DOHH2 (cell line): Measurements from ENCODE around the gene C6orf52.
"Not testable (repeated sequence)": the region's sequence is repeated elsewhere in the genome, so short reads cannot be mapped to it uniquely, and the experiment has no call there.

Experiments
- H3F3A ChIP-seq: fragments of 200-600 bp; sonication (generic), shearing (Covaris generic); 2 replicates; pipeline ENCODE4 v1.6.0; 2016; ENCODE audit warnings: antibody characterized with exemption, mild to moderate bottlenecking; ENCODE audit not compliant: control insufficient read depth, insufficient read depth
- H3K27ac ChIP-seq: fragments of 200-600 bp; sonication (generic); 2 replicates; pipeline ENCODE4 v1.5.1; 2014; ENCODE audit warnings: low read depth, mild to moderate bottlenecking, low read length, moderate library complexity
- H3K27me3 ChIP-seq: fragments of 200-600 bp; sonication (generic); 2 replicates; pipeline ENCODE4 v1.6.1; 2014; ENCODE audit warnings: mild to moderate bottlenecking, low read length, mixed read lengths; ENCODE audit not compliant: control insufficient read depth
- H3K36me3 ChIP-seq: fragments of 200-600 bp; sonication (generic); 2 replicates; pipeline ENCODE4 v1.6.1; 2014; ENCODE audit warnings: mild to moderate bottlenecking, low read length, moderate library complexity, mixed read lengths; ENCODE audit not compliant: control insufficient read depth
- H3K4me1 ChIP-seq: fragments of 200-600 bp; sonication (generic); 2 replicates; pipeline ENCODE4 v1.6.1; 2014; ENCODE audit warnings: mild to moderate bottlenecking, low read length, mixed read lengths; ENCODE audit not compliant: control insufficient read depth
- H3K4me2 ChIP-seq: fragments of 200-600 bp; sonication (generic); 2 replicates; pipeline ENCODE4 v1.6.0; 2014; ENCODE audit warnings: mild to moderate bottlenecking, low read length, moderate library complexity
- H3K4me3 ChIP-seq: fragments of 200-600 bp; sonication (generic); 2 replicates; pipeline ENCODE4 v1.5.1; 2014; ENCODE audit warnings: mild to moderate bottlenecking, low read length, mixed read lengths
- H3K79me2 ChIP-seq: fragments of 200-600 bp; sonication (generic); 2 replicates; pipeline ENCODE4 v1.6.1; 2014; ENCODE audit warnings: mild to moderate bottlenecking, low read length, mixed read lengths; ENCODE audit not compliant: control insufficient read depth
- H3K9me2 ChIP-seq: fragments of 200-600 bp; sonication (generic); replicated peaks from 2 replicates; pipeline ENCODE4 v1.6.1; 2014; ENCODE audit warnings: mild to moderate bottlenecking, low read length, mixed read lengths; ENCODE audit not compliant: control insufficient read depth
- H3K9me3 ChIP-seq: fragments of 200-600 bp; sonication (generic); 2 replicates; pipeline ENCODE4 v1.6.1; 2014; ENCODE audit warnings: antibody characterized with exemption, low read length, mixed read lengths; ENCODE audit not compliant: control insufficient read depth, insufficient read depth
- H4K20me1 ChIP-seq: fragments of 200-600 bp; sonication (generic); 2 replicates; pipeline ENCODE4 v1.6.0; 2014; ENCODE audit warnings: low read depth, mild to moderate bottlenecking, antibody characterized with exemption, low read length, moderate library complexity; ENCODE audit not compliant: control insufficient read depth, insufficient read depth
- EZH2phosphoT487 ChIP-seq: fragments of 200-600 bp; sonication (generic); IDR thresholded peaks from 2 replicates; pipeline ENCODE4 v1.6.1; 2017; ENCODE audit warnings: borderline replicate concordance, mild to moderate bottlenecking, antibody characterized with exemption, low read length, moderate library complexity, mixed read lengths
- TF ChIP-seq, protein P1 (sequence below): fragments of 200-600 bp; sonication (generic); IDR thresholded peaks from one replicate; pipeline ENCODE4 v1.5.1; 2014; ENCODE audit warnings: antibody characterized with exemption, mild to moderate bottlenecking, low read depth, low read length; ENCODE audit not compliant: poor library complexity, severe bottlenecking

Gene C6orf52

DNA sequence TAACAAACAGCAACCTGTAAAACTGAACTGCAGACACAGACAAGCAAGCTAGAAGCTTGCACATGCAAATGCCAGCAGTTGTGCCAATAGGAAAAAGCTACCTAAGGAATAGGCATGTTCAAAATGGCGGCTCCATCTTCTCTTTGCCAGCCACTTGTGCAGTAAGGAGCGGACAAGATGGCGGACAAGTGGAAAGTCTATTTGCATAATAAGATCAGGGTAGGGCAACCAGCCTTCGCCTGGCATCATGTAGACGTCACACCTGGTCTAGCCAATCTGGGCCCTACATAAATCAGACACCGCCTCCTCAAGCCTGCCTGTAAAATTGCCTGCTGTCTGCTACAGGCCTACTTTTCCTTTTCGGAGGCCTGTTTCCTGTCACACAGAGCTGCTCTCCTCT is 18.0 kb downstream of the C6orf52 start:
- H3K27ac ChIP-seq, result no peak overlapping the region
- no peaks in the 10 kb centered on the region for H4K20me1 ChIP-seq
- no peaks in the 10 kb centered on the region for H3K36me3 ChIP-seq
- H3K9me3 ChIP-seq, result no peaks in the 10 kb centered on the region
- H3K4me2 ChIP-seq, result no peak overlapping the region
- H3K9me2 ChIP-seq, result no peaks in the 10 kb centered on the region
- H3K4me1 ChIP-seq, result no peaks in the 10 kb centered on the region
- no peak overlapping the region for H3K4me3 ChIP-seq
- H3F3A ChIP-seq, result no peaks in the 10 kb centered on the region
- no peaks in the 10 kb centered on the region for H3K27me3 ChIP-seq
- no peaks in the 10 kb centered on the region for H3K79me2 ChIP-seq
- TF ChIP-seq EZH2phosphoT487, result no peak
- TF ChIP-seq, protein P1, sequence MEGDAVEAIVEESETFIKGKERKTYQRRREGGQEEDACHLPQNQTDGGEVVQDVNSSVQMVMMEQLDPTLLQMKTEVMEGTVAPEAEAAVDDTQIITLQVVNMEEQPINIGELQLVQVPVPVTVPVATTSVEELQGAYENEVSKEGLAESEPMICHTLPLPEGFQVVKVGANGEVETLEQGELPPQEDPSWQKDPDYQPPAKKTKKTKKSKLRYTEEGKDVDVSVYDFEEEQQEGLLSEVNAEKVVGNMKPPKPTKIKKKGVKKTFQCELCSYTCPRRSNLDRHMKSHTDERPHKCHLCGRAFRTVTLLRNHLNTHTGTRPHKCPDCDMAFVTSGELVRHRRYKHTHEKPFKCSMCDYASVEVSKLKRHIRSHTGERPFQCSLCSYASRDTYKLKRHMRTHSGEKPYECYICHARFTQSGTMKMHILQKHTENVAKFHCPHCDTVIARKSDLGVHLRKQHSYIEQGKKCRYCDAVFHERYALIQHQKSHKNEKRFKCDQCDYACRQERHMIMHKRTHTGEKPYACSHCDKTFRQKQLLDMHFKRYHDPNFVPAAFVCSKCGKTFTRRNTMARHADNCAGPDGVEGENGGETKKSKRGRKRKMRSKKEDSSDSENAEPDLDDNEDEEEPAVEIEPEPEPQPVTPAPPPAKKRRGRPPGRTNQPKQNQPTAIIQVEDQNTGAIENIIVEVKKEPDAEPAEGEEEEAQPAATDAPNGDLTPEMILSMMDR, result no peak

DNA sequence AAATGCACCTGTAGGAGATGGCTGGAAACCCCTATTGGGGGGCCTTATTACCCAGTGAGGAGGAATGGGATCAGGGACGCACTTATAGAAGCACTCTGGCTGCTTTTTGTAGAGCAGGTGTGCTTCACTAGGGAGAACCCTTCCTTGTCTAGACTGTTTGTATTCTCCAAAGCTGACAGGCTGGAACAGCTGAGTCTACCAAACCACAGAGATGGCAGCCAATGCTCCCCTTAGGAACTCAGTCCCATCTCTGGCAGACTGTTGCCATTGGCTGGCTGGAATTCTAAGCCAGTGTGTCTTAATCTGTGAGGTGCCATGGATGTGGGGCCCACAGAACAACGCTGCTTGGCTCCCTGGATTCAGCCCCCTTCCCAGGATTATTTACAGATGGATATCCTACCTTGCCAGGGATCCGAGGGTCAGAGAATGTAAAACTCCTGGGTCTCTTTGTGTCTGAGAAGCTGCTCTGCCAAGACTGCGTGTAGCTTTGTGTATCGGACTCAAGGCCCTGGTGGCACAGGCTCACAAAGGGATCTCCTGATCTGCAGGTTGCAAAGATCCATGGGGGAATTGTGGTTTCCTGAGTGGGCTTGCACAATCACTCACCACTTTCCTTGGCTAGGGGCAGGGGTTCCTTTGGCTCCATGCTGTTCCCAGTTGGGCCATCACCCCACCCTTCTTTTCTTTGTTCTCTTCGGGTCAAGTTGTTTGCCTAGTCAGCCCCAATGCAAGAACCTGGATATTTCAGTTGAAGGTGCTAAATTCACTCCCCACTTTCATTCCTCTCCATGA is 26.1 kb downstream of the C6orf52 start:
- H3K9me3 ChIP-seq, result peaks cover 6% of the 10 kb centered on the region; the same call in 1 of the 2 replicates
- no peaks in the 10 kb centered on the region for H3K9me2 ChIP-seq
- TF ChIP-seq, protein P1, result no peak
- no peak for TF ChIP-seq EZH2phosphoT487
- H3K4me2 ChIP-seq, result no peak overlapping the region
- no peaks in the 10 kb centered on the region for H3K79me2 ChIP-seq
- no peak overlapping the region for H3K27ac ChIP-seq
- H3K4me3 ChIP-seq, result no peak overlapping the region
- no peaks in the 10 kb centered on the region for H3F3A ChIP-seq
- no peaks in the 10 kb centered on the region for H4K20me1 ChIP-seq
- H3K36me3 ChIP-seq, result no peaks in the 10 kb centered on the region
- peaks cover 14% of the 10 kb centered on the region for H3K27me3 ChIP-seq
- H3K4me1 ChIP-seq, result no peaks in the 10 kb centered on the region

DNA sequence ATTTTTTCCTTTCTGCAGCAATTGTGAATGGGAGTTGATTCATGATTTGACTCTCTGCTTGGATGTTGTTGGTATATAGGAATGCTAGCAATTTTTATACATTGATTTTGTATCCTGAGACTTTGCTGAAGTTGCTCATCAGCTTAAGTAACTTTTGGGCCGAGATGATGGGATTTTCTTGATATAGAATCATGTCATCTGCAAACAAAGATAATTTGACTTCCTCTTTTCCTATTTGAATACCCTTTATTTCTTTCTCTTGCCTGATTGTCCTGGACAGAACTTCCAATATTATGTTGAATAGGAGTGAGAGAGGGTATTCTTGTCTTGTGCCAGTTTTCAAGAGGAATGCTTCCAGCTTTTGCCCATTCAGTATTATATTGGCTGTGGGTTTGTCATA is 28.8 kb downstream of the C6orf52 start:
- H3K4me3 ChIP-seq, H3K4me2 ChIP-seq, H3K36me3 ChIP-seq: not testable (repeated sequence)

DNA sequence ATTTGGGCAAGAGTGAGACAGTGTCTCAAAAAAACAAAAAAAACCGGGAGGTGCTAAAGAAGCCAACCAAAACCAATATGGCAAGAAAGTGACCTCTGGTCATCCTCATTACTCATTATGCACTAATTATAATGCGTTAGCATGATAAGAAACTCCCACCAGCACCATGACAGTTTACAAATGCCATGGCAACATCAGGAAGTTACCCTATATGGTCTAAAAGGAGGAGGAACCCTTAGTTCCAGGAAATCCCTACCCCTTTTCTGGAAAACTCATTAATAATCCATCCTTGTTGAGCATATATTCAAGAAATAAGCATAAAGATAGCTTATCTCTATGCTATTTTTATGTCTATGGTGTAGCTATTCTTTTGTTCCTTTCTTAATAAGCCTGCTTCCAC is 31.7 kb downstream of the C6orf52 start:
- Histone ChIP-seq H3K4me3 (no peak overlapping the region), H3K27ac (no peak overlapping the region), H3K9me3 (peaks cover 6% of the 10 kb centered on the region; the same call in 1 of the 2 replicates), H4K20me1 (no peaks in the 10 kb centered on the region), H3F3A (no peaks in the 10 kb centered on the region), H3K27me3 (peaks cover 9% of the 10 kb centered on the region), H3K79me2 (no peaks in the 10 kb centered on the region), H3K36me3 (no peaks in the 10 kb centered on the region), H3K4me2 (no peak overlapping the region), H3K9me2 (no peaks in the 10 kb centered on the region), H3K4me1 (no peaks in the 10 kb centered on the region)
- TF ChIP-seq EZH2phosphoT487, result no peak
- TF ChIP-seq, protein P1, result no peak

More for the DNA sequence above, 28.8 kb downstream of the C6orf52 start:
- not testable (repeated sequence) for H4K20me1 ChIP-seq, H3K79me2 ChIP-seq, H3K27ac ChIP-seq, H3F3A ChIP-seq, H3K4me1 ChIP-seq, H3K9me3 ChIP-seq, H3K9me2 ChIP-seq
- H3K27me3 ChIP-seq, result peaks cover 14% of the 10 kb centered on the region
